NCI-H2029 (cell line): Measurements from ENCODE around the gene PHOX2A.

Experiments
- DNase-seq: peaks from one replicate; lab custom pipeline; 2025; lab: John Stamatoyannopoulos, UW

The PHOX2A gene

DNA sequence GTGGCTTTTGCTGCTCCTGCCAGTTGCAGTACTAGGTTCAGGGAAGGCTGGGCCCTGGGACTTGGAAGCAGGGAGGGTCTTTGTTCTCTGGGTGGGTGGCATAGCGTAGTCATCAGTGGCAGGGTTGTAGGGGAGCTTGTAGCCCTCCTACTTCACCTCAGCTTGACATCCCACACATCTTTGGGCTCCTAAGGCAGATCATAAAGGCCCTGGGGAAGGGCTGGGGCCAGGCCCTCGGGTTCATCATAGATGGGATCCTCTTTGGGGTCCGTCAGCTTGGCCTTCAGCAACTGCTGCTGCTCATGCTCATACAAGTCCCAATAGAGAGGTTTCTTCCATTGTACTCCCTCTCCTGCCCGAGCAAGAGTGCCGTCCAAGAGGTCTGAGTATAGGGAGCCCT is 6.0 kb upstream of the PHOX2A start:
- DNase-seq: no peak

- DNase-seq: no peak
These were observed 3.6 kb upstream of the PHOX2A start for GRCh38 chr11:72247584-72247983.

DNA sequence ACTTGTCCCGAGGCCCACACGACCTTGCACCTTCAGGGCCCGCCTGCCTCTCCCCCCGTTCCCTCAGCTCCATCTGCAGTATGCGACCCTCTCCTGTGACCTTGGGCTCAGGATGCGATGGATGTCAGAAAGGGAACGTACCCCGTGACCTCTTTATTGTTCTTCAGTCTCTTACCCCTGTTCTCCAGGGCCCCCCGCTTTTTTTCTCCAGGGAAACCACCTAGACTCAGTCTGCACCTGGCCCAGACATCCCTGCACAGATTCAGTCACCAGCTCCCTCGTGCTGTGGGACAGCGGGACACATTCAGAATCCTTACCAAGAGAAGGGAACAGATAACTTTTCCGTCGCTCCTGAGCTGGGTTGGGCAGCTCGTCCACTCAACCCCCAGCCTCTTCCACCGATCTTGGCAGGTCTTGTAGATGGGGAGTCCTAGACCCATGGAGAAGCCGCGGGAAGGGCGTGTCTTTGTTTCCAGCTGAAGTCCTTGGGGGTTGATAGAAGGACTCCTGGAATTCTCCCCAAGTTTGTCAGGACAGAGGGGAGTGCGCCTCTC is 1.4 kb upstream of the PHOX2A start:
- DNase-seq: no peak

DNA sequence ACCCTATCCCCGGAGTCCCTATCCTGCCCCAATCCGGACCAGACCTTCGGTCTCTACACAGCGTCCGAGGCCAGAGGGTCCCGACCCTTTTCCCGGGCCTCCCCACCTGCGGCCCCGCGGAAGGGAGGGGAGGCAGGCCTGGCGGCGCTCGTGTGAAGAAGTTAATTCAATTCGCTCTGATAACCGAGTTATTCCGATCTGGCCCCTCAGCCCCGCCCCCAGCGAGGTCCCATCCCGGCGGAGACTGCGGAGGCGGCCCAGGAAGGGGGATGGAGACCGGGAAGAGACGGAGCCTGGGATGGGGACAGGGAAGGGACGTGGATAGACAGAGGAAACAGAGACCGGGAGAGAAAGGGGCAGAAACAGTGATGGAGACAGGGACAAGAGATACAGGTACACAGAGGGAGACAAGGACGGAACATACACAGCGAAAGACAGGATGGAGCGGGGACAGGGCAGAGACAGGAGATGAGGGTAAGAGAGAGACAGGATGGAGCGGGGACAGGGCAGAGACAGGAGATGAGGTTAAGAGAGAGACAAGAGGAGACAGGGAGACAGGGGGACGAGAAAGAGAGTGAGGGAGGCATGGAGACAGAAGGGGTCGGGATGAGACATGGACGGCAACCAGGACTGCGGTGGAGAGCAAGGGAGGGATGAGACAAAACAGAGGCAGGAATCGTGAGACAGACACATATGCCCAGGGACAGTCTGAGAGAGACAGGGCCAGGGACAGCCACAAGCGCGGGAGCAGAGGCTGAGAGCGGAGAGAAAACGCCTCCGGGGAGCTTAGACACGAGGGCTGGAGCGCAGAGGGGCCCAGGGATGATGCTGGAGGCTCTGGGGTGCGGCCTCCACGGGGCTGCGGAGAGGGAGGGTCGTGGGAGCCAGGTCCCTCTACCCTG is 636 bp upstream of the PHOX2A start:
- no peak for DNase-seq

- DNase-seq: no peak
These were observed 560 bp downstream of the PHOX2A start for GRCh38 chr11:72243173-72244059.

DNA sequence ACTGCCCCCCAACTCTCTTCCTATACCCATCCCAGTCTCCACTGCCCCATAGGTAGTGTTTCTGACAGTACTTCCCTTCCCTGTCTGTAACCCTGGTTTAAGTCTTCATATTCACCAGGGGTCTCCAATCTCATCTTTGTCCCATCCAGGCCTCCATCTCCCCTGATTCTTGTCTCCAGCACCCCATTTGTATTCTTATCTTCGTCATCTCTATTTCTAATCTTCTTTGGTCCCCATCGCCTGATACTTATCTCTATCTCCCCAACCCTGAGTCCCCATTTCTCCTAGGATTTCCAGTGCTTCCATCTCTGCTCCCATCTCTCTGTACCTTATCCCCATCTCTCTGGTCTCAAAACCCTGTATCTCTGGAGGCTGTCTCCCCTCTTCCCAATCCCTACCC is 1.8 kb downstream of the PHOX2A start:
- no peak for DNase-seq

GRCh38 chr11:72241291-72241781 is 2.6 kb downstream of the PHOX2A start:
- no peak for DNase-seq

DNA sequence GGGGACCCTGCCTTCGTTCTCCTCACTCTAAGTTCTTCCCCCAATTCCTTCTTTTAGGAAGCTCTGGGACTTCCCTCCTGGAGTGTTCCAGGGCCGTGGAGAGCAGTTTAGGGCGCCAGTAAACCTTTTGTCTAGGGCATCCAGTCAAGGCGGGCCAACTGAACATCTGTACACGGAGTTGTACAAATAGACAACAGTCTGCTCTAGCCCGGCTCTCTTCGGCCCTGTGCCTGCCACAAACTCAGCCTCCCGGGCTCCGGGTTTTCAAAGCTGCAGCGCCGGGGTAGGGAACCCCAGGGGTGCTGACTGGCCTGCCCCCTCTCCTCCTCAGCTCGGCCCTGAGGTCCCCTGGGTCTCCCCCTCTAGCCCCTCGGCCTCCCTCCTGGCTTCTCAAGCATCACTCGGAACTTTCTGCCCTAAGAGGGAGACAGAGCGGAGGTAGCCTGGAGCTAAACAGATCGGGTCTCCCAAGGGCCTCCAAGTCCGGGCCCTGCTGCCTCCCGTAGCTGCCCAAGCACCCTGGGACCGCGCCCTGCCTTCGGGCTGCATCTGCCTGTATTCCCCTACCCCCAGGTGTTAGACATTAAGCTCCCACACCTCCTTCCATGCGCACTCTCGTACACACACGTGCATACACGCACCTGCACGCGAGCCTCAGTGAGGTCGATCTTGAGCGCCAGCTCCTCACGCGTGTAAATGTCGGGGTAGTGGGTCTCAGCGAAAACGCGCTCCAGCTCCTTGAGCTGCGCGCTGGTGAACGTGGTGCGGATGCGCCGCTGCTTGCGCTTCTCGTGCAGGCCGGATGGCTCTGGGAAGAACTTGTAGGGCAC is 3.3 kb downstream of the PHOX2A start:
- DNase-seq: no peak

DNA sequence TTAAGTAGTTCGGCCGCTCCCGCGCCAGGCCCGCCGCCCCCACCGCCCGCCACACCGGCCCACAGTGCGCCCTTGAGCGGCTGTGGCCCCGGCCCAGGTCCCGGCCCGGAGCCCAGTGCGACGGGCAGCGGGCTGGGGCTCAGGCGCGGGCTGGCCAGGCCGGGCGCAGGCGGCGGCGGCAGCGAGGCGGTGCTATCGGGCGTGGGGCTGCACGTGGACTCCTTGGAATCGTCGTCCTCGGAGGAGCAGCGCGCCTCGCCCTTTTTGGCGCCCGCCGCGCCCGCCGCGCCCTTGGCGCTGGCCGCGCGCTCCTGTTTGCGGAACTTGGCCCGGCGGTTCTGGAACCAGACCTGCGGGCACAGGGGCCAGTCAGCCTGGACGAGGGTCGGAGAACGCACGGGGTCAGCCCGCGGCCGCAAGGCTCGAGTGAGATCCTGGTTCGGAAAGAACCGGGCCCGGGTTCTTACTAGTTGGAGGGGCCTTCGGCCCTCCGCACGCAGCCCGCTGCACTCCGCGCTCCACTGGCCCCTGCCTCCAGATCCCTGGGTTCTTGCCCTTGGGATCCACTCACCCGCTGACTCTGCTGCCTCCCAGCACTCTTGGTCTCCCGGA is 4.0 kb downstream of the PHOX2A start:
- peak; percentile 36 for DNase-seq

DNA sequence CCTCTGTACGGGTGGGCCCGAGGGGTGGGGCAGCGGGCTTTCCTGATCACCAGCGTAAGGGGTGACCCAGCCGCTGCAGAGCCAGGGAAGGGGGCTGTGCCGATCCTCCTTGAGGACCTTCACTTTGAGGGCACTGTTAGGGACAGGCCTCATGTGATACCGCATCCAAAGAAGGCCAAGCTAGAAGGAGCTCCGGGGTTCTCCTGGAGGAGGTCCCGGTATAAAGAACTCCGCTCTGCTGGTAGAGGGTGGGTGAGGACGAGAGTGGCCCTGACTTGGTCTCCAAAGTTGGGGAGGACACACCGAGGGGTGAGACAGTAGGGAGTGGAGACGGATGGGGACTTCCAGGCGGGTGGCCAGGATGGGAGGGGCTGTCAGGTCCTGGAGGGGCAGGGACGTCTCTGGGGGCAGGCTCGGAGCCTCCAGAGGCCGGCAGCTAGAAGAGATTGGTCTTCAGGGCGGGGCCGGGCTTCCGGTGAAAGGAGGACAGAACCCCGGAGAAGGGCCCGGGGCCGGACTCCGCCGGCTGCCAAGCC is 4.6 kb downstream of the PHOX2A start:
- peak; percentile 60 for DNase-seq

- DNase-seq: no peak
These were observed 5.3 kb downstream of the PHOX2A start for GRCh38 chr11:72238492-72239312.

DNA sequence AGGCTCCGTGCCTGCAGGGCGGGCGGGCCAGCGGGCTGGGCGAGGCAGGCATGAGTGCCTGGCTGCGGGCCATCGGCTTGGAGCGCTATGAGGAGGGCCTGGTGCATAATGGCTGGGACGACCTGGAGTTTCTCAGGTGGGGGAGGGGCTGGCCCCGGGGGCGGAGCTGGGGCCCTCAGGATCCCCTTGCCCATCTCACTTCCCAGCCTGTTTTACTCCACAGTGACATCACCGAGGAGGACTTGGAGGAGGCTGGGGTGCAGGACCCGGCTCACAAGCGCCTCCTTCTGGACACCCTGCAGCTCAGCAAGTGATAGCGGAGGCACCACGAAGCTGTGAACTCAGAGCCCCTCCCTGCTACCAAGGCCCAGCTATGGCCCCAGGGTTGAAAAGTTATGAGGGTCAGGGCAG is 5.9 kb downstream of the PHOX2A start:
- peak; percentile 18 for DNase-seq

DNA sequence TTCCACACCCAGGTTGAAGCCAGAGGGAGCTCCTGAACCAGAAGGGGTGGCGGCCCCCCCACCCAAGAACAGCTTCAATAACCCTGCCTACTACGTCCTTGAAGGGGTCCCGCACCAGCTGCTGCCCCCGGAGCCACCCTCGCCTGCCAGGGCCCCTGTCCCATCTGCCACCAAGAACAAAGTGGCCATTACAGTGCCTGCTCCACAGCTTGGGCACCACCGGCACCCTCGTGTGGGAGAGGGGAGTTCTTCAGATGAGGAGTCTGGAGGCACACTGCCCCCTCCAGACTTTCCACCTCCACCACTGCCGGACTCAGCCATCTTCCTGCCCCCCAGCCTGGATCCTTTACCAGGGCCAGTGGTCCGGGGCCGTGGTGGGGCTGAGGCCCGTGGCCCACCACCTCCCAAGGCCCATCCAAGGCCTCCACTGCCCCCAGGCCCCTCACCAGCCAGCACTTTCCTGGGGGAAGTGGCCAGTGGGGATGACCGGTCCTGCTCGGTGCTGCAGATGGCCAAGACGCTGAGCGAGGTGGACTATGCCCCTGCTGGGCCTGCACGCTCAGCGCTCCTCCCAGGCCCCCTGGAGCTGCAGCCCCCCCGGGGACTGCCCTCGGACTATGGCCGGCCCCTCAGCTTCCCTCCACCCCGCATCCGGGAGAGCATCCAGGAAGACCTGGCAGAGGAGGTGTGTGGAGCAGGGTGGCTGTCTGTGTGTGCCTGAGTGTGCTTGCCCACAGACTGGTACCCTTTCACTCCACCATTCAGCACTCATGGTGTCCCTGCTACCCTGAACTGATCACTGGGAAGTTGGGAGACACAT is 6.7 kb downstream of the PHOX2A start:
- DNase-seq: no peak

- DNase-seq: no peak
These were observed 7.2 kb downstream of the PHOX2A start for GRCh38 chr11:72236774-72237111.

DNA sequence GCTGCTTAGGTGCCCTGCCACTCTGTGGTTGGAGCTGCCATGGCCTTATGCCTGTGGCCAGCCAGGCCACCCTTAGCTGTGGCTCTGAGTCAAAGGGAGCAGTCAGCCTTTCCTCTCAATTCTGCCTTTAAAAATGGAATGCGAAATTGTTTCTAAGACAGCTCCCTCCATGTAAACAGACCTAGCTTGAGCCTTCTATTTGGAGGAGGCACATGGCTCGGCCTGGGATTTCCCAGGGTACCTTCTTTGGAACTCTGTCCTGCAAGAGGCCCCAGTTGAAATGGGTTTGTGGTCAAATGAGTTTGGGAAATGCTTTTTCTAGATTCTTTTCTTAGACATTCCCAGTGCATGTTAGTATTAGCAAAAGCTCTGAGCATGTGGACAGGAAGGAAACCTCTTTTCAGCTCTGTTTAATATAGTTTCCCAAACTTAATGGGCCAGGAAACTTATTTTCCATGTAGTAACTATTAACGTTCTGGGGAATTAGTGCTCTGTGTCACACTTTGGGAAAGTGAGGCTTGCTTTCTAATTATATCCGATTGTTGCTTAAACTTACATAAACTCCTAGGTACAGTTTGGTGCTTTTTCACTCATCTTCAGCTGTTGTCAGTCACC is 7.8 kb downstream of the PHOX2A start:
- no peak for DNase-seq

- no peak for DNase-seq
These were observed 8.5 kb downstream of the PHOX2A start for GRCh38 chr11:72235351-72236057.

DNA sequence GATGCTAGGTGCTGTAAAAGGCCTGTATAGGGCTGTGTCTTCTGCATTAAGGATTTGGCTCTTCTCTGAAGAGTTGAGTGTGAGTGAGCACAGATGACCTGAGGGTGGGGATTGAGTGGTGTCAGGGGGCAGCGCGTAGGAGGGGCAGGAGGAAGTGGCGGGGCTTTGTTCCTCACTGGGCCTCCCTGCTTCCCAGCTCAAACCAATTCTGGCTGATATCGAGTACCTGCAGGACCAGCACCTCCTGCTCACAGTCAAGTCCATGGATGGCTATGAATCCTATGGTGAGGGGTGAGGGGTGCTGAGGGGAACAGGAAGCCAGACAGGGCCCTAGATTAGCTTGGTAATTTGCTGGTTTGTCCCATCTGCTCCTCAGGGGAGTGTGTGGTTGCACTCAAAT is 9.1 kb downstream of the PHOX2A start:
- DNase-seq: no peak

DNA sequence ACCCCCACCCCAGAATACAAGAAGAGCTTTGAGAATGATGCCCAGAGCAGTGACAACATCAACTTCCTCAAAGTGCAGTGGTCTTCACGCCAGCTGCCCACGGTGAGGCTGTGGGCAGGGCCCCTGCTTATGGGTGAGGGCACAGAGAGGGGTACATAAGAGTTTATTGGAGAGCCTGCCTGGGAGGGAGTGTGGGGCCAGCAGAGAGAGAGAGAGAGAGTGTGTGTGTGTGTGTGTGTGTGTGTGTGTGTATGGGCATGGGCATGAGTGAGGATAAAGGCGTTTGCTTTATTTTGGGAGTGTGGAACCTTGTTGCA is 9.5 kb downstream of the PHOX2A start:
- DNase-seq: no peak
